ENCODE results near the gene SMIM13.
A peak's percentile ranks its signal among the peaks of the same experiment; 100 is the strongest.

- peak in 1 of 4 experiments; percentile 4 for TF ChIP-seq CTCF (IDR thresholded peaks at IDR 0.05)
- TF ChIP-seq POLR2AphosphoS5 (IDR thresholded peaks at IDR 0.05): no peak
Measured at GRCh38 chr6:11092668-11093375, 812 bp upstream of the SMIM13 start.
